K562 (cell line): ENCODE measurements around the gene PARD3B. TPM values are rescaled to one million over a fixed set of nuclear protein-coding genes. Genes with fewer than 3 reads are reported as not detected.

Experiments used
- ATAC-seq: fragments of 200-7000 bp; cut with Tn5 transposase; 3 replicates; pipeline ENCODE4 v1.9.1; 2020; ENCODE audit warnings: moderate library complexity
- BruUV-seq: library from RNA; stranded (reverse); fragments of 400-500 nt; replicated peaks from 2 replicates; lab custom pipeline; 2021; lab: Mats Ljungman, UMichigan
- CTCF ChIA-PET: fragments of 300-600 bp; formaldehyde crosslinking; extraction: SDS; loops from one replicate; lab custom pipeline; 2021; ENCODE audit warnings: low intra/inter-chr PET ratio; lab: Yijun Ruan, JAX
- POLR2A ChIA-PET: fragments of 300-600, 350-650 bp; sonication (Branson Sonifier 250); formaldehyde crosslinking; extraction: SDS; loops from one replicate; lab custom pipeline; 2021; ENCODE audit warnings: antibody characterized with exemption, inconsistent platforms; lab: Yijun Ruan, JAX
- DNase-seq, 4 experiments: peaks; one replicate each; pipeline versions ENCODE4 v3.0.0 to v3.0.0-alpha.2; 2011 to 2018; ENCODE audit warnings: low spot score in 3 of 4, mixed read lengths in 3 of 4; ENCODE audit errors: extremely low read depth in 1 of 4
- FAIRE-seq: peaks from 2 replicates; lab custom pipeline; 2011; peaks lifted over from hg19 to GRCh38; lab: Jason Lieb, UNC
- H2AFZ ChIP-seq: 2 replicates; pipeline ENCODE4 v1.6.0; 2011; ENCODE audit warnings: low read depth, low read length, control low read depth, inconsistent platforms
- H3K27ac ChIP-seq: fragments of 200-600 bp; 3 replicates; pipeline ENCODE4 v1.8.0; 2011; ENCODE audit warnings: low read depth, mild to moderate bottlenecking, control low read depth, inconsistent platforms, low read length, moderate library complexity, mixed read lengths; ENCODE audit errors: extremely low read depth
- H3K27me3 ChIP-seq, 2 experiments: fragments of 300-600 bp in 1 of 2; 2 replicates in 1 of 2; 3 replicates in 1 of 2; pipeline versions ENCODE4 v1.6.0 to v1.8.0; 2011; ENCODE audit warnings: inconsistent platforms in 2 of 2, low read length in 2 of 2, mild to moderate bottlenecking in 1 of 2, mixed read lengths in 1 of 2, moderate library complexity in 1 of 2; ENCODE audit not compliant: control insufficient read depth in 2 of 2, insufficient read depth in 2 of 2
- H3K36me3 ChIP-seq: fragments of 300-600 bp; 3 replicates; pipeline ENCODE4 v1.8.0; 2011; ENCODE audit warnings: mild to moderate bottlenecking, low read length, inconsistent platforms; ENCODE audit not compliant: control insufficient read depth, insufficient read depth
- H3K4me1 ChIP-seq, 2 experiments: fragments of 200-600 bp in 1 of 2; replicated peaks in 1 of 2; 2 replicates in 1 of 2; 3 replicates in 1 of 2; pipeline versions ENCODE4 v1.5.1 to v1.8.0; 2011; ENCODE audit warnings: inconsistent platforms in 2 of 2, low read length in 2 of 2, mild to moderate bottlenecking in 1 of 2, mixed read lengths in 1 of 2, moderate library complexity in 1 of 2; ENCODE audit not compliant: control insufficient read depth in 2 of 2, insufficient read depth in 2 of 2
- H3K4me2 ChIP-seq: 2 replicates; pipeline ENCODE4 v1.6.1; 2011; ENCODE audit warnings: low read length, control low read depth, inconsistent platforms, mixed read lengths; ENCODE audit not compliant: insufficient read depth
- H3K4me3 ChIP-seq: fragments of 200-600 bp; sonication (generic), shearing (Covaris generic); 2 replicates; pipeline ENCODE4 v1.5.1; 2016; ENCODE audit warnings: control low read depth, inconsistent platforms
- H3K79me2 ChIP-seq: fragments of 200-600 bp; 3 replicates; pipeline ENCODE4 v1.8.0; 2011; ENCODE audit warnings: low read length, inconsistent platforms; ENCODE audit not compliant: control insufficient read depth, insufficient read depth
- H3K9ac ChIP-seq, 2 experiments: 2 replicates each; pipeline versions ENCODE4 v1.6.0 to v1.6.1; 2011; ENCODE audit warnings: low read depth in 2 of 2, low read length in 2 of 2, control low read depth in 1 of 2, inconsistent platforms in 1 of 2, mild to moderate bottlenecking in 1 of 2, mixed read lengths in 1 of 2; ENCODE audit not compliant: insufficient read depth in 1 of 2
- H3K9me1 ChIP-seq: one replicate; pipeline ENCODE4 v1.6.0; 2011; ENCODE audit warnings: inconsistent platforms, mild to moderate bottlenecking, low read length, moderate library complexity; ENCODE audit not compliant: control insufficient read depth, insufficient read depth
- H3K9me3 ChIP-seq: replicated peaks from 2 replicates; pipeline ENCODE4 v1.5.1; 2011; ENCODE audit warnings: low read depth, low read length, inconsistent platforms; ENCODE audit not compliant: control insufficient read depth, insufficient read depth
- H4K20me1 ChIP-seq: replicated peaks from 2 replicates; pipeline ENCODE4 v1.6.1; 2011; ENCODE audit warnings: low read length, inconsistent platforms, mixed read lengths; ENCODE audit not compliant: control insufficient read depth, insufficient read depth
- BACH1 ChIP-seq: fragments of 200-800 bp; sonication (Bioruptor generic); IDR thresholded peaks from 2 replicates; pipeline ENCODE4 v1.6.1; 2016; ENCODE audit warnings: missing genetic modification characterization, missing compliant biosample characterization
- CBX3 ChIP-seq, 2 experiments: IDR thresholded peaks; 1 replicate in 1 of 2; 2 replicates in 1 of 2; pipeline ENCODE4 v1.6.1; 2012; ENCODE audit warnings: inconsistent platforms in 2 of 2, low read length in 2 of 2, borderline replicate concordance in 1 of 2, control low read depth in 1 of 2
- E2F6 ChIP-seq, 2 experiments: IDR thresholded peaks; 2 replicates each; pipeline ENCODE4 v1.6.1; 2011; ENCODE audit warnings: borderline replicate concordance in 1 of 2, control low read depth in 1 of 2, low read depth in 1 of 2, low read length in 1 of 2, mild to moderate bottlenecking in 1 of 2, mixed read lengths in 1 of 2, moderate library complexity in 1 of 2; ENCODE audit not compliant: insufficient read depth in 1 of 2, insufficient read length in 1 of 2, poor library complexity in 1 of 2, severe bottlenecking in 1 of 2; ENCODE audit errors: extremely low read depth in 1 of 2
- NR0B1 ChIP-seq: fragments of 450-650 bp; IDR thresholded peaks from one replicate; pipeline ENCODE4 v1.6.1; 2018; ENCODE audit warnings: mild to moderate bottlenecking, moderate library complexity; ENCODE audit not compliant: partially characterized antibody
- PKNOX1 ChIP-seq: fragments of 450-650 bp; IDR thresholded peaks from 2 replicates; pipeline ENCODE4 v1.6.1; 2016
- PML ChIP-seq: IDR thresholded peaks from 2 replicates; pipeline ENCODE4 v1.6.1; 2012; ENCODE audit warnings: low read length, inconsistent platforms
- PTBP1 ChIP-seq: fragments of 200-400 bp; formaldehyde crosslinking; IDR thresholded peaks from 2 replicates; pipeline ENCODE4 v1.6.1; 2017; ENCODE audit warnings: low read depth, low read length
- TGIF2 ChIP-seq: sonication (generic); formaldehyde crosslinking; IDR thresholded peaks from 2 replicates; pipeline ENCODE4 v1.8.1; 2022; ENCODE audit warnings: mild to moderate bottlenecking, missing genetic modification reagents, moderate library complexity
- TOE1 ChIP-seq, 2 experiments: fragments of 450-650 bp in 1 of 2; sonication (generic) in 1 of 2; formaldehyde crosslinking in 1 of 2; IDR thresholded peaks; 2 replicates each; pipeline versions ENCODE4 v1.7.1 to v1.8.0; 2016 to 2022; ENCODE audit warnings: borderline replicate concordance in 2 of 2, mild to moderate bottlenecking in 2 of 2, antibody characterized with exemption in 1 of 2, inconsistent platforms in 1 of 2, low read depth in 1 of 2, missing genetic modification reagents in 1 of 2, moderate library complexity in 1 of 2
- ZFPM2 ChIP-seq: fragments of 250-450 bp; sonication (Bioruptor Pico); IDR thresholded peaks from 2 replicates; pipeline ENCODE4 v1.5.1; 2022; ENCODE audit warnings: mild to moderate bottlenecking
- ZKSCAN1 ChIP-seq: fragments of 150-350 bp; IDR thresholded peaks from 2 replicates; pipeline ENCODE4 v1.6.1; 2016; ENCODE audit warnings: low read depth, low read length
- ZMIZ1 ChIP-seq, 2 experiments: fragments of 150-350 bp in 1 of 2; IDR thresholded peaks; 2 replicates each; pipeline ENCODE4 v1.6.1; 2012 to 2016; ENCODE audit warnings: low read depth in 2 of 2, low read length in 2 of 2, mild to moderate bottlenecking in 1 of 2, moderate library complexity in 1 of 2
- ZNF175 ChIP-seq: fragments of 200-800 bp; sonication (Bioruptor generic); IDR thresholded peaks from 2 replicates; pipeline ENCODE4 v1.6.1; 2016; ENCODE audit warnings: low read depth, mild to moderate bottlenecking, missing genetic modification characterization, missing compliant biosample characterization
- ZNF511 ChIP-seq: sonication (generic); formaldehyde crosslinking; IDR thresholded peaks from 2 replicates; pipeline ENCODE4 v1.8.0; 2022; ENCODE audit warnings: mild to moderate bottlenecking, missing genetic modification reagents
- WGBS: fragments of 100-300 bp; shearing (Covaris generic); methylation state at CpG from one replicate; pipeline ENCODE4 v1.1.6; 2016; ENCODE audit warnings: low coverage, mixed read lengths; ENCODE audit not compliant: insufficient coverage; ENCODE audit errors: missing lambda C conversion rate; 5-methylcytosine and 5-hydroxymethylcytosine counted together
- in situ Hi-C: fragments of 300-500 bp; cut with MboI; formaldehyde crosslinking; loops from 4 replicates; pipeline ENCODE4 v1.15.0; 2018; ENCODE audit warnings: inconsistent platforms, mixed read lengths
- intact Hi-C: fragments of 100-400 bp; cut with micrococcal nuclease; formaldehyde crosslinking; loops from 2 replicates; pipeline ENCODE4 v1.14.2; 2022
- polyA plus RNA-seq, 8 experiments: library from polyadenylated mRNA; depleted of rRNA in 4 of 8; stranded (reverse) in 5 of 8; unstranded in 3 of 8; fragments of >200 nt; fragmentation: Nextera tagmentation in 2 of 8; fragmentation: Illumina TruSeq in 1 of 8; extraction: Ambion mirVana in 2 of 8; extraction: Trizol in 1 of 8; gene quantifications; 2 replicates each; pipeline versions ENCODE4 v1.2.1 to v1.2.3, GENCODE V29; 2011 to 2014; ENCODE audit warnings: inconsistent platforms in 1 of 8, missing spikeins in 1 of 8
- total RNA-seq, 7 experiments: library from RNA; depleted of rRNA in 6 of 7; stranded (reverse); fragments of >200 nt in 6 of 7; fragmentation: Illumina TruSeq in 2 of 7; extraction: Trizol in 2 of 7; gene quantifications; 2 replicates each; pipeline versions ENCODE4 v1.2.1 to v1.2.3, GENCODE V29; 2011 to 2021; ENCODE audit warnings: low replicate concordance in 1 of 7

The PARD3B gene
- total and polyA plus RNA-seq, 9 of the 15 experiments (the other 6 are each of a cell fraction or from before 2014, with no cell fraction given), result 0.15 to 3.0 (median 1.1) TPM

- in situ Hi-C loops (no loop called here), intact Hi-C loops (no loop called here)
- POLR2A ChIA-PET, result no interaction called here
- ATAC-seq (no peak), FAIRE-seq (no peak), DNase-seq (no peak)
- Histone ChIP-seq H3K9ac (no peak overlapping the region), H3K9me1 (no peaks in the 10 kb centered on the region), H3K27me3 (no peaks in the 10 kb centered on the region), H4K20me1 (no peaks in the 10 kb centered on the region), H3K4me2 (no peak overlapping the region), H3K36me3 (no peaks in the 10 kb centered on the region), H2AFZ (no peak overlapping the region), H3K27ac (no peak overlapping the region), H3K79me2 (no peaks in the 10 kb centered on the region), H3K4me1 (no peaks in the 10 kb centered on the region), H3K4me3 (no peak overlapping the region), H3K9me3 (no peaks in the 10 kb centered on the region)
- 0% methylated on average over 1 of the region's 1 CpG for WGBS
- CTCF ChIA-PET, result no interaction called here
- no TSS peak for BruUV-seq
- no peak for TF ChIP-seq ZNF175
- no peak for TF ChIP-seq TOE1 (IDR thresholded peaks at IDR 0.05; ENCODE audit: borderline replicate concordance)
- no peak for TF ChIP-seq TOE1 (CRISPR knock-in tag; IDR thresholded peaks at IDR 0.05; ENCODE audit: borderline replicate concordance, low read depth)
- no peak for TF ChIP-seq BACH1
- no peak for TF ChIP-seq NR0B1
- no peak for TF ChIP-seq CBX3 (IDR thresholded peaks at IDR 0.05; ENCODE audit: borderline replicate concordance in 1 of 2, low read length in 2 of 2)
- no peak for TF ChIP-seq ZFPM2
- TF ChIP-seq ZKSCAN1, result no peak
- no peak for TF ChIP-seq PKNOX1
- no peak for TF ChIP-seq TGIF2
- no peak for TF ChIP-seq PTBP1
- TF ChIP-seq E2F6 (IDR thresholded peaks at IDR 0.05; ENCODE audit: borderline replicate concordance in 1 of 2, extremely low read depth in 1 of 2, insufficient read depth in 1 of 2, insufficient read length in 1 of 2, low read depth in 1 of 2, low read length in 1 of 2, poor library complexity in 1 of 2, severe bottlenecking in 1 of 2), result no peak
- TF ChIP-seq PML, result no peak
- no peak for TF ChIP-seq ZNF511 (CRISPR knock-in tag)
- TF ChIP-seq ZMIZ1 (IDR thresholded peaks at IDR 0.05; ENCODE audit: low read depth in 2 of 2, low read length in 2 of 2), result no peak
These were observed 951.1 kb downstream of the PARD3B start for GRCh38 chr2:205496370-205496769.
